Adipose tissue (tissue), 3 donors: ENCODE data around the gene AP3S2. TPM values are rescaled to one million over a fixed set of nuclear protein-coding genes. Genes with fewer than 3 reads are reported as not detected.

Experiments
- polyA plus RNA-seq, 3 donors: library from polyadenylated mRNA; stranded (reverse); fragments of 200-250 nt; gene quantifications; one replicate each; pipeline ENCODE4 v1.2.3, GENCODE V29; 2013
- donor health status: healthy with polysubstance abuse.
- donor health status: Bipolar disorder and iron deficiency.
- donor health status: healthy.

The AP3S2 gene
- polyA plus RNA-seq, 3 donors: 14.2 to 34.0 (median 29.2) TPM

Other genes starting within 250 kb of the AP3S2 start
- gene KIF7, start 238.5 kb downstream of the AP3S2 start, polyA plus RNA-seq: 1 to 10 TPM in 2 of 3 donors, under 1 TPM in 1; 0.78 to 6.4 (median 2.9) TPM
- gene PLIN1, start 214.6 kb downstream of the AP3S2 start, polyA plus RNA-seq: 1,000 to 10,000 TPM in 1 of 3 donors, 100 to 1,000 TPM in 2; 128 to 1,761 (median 559) TPM
- gene PEX11A, start 203.2 kb downstream of the AP3S2 start, polyA plus RNA-seq: 10 to 100 TPM; 11.3 to 40.4 (median 12.8) TPM
- under 1 TPM in 2 of 3 donors, not detected in 1; 0.18 to 0.92 TPM for gene WDR93, start 203.2 kb downstream of the AP3S2 start, polyA plus RNA-seq
- 10 to 100 TPM in 1 of 3 donors, 1 to 10 TPM in 2; 2.4 to 25.5 (median 4.0) TPM for gene MESP1, start 142.7 kb downstream of the AP3S2 start, polyA plus RNA-seq
- gene MESP2, start 117.7 kb downstream of the AP3S2 start, polyA plus RNA-seq: 1 to 10 TPM in 1 of 3 donors, under 1 TPM in 2; 0.21 to 1.5 (median 0.39) TPM
- 100 to 1,000 TPM in 1 of 3 donors, 10 to 100 TPM in 2; 20.1 to 527 (median 47.6) TPM for gene ANPEP, start 79.1 kb downstream of the AP3S2 start, polyA plus RNA-seq
- gene ARPIN, start 19.0 kb upstream of the AP3S2 start, polyA plus RNA-seq: 10 to 100 TPM in 2 of 3 donors, 1 to 10 TPM in 1; 9.0 to 24.0 (median 18.8) TPM
- 10 to 100 TPM in 1 of 3 donors, 1 to 10 TPM in 2; 4.5 to 75.8 (median 4.9) TPM for gene ZNF710, start 107.3 kb upstream of the AP3S2 start, polyA plus RNA-seq
- 100 to 1,000 TPM in 1 of 3 donors, 10 to 100 TPM in 2; 26.3 to 144 (median 91.9) TPM for gene IDH2, start 208.5 kb upstream of the AP3S2 start, polyA plus RNA-seq